IMR-90 (cell line): ENCODE results near the gene TTC23. TPM values are rescaled to one million over a fixed set of nuclear protein-coding genes. Genes with fewer than 3 reads are reported as not detected.

Experiments
- ATAC-seq: fragments of 200-7000 bp; cut with Tn5 transposase; 2 replicates; pipeline ENCODE4 v1.9.1; 2020; ENCODE audit warnings: low read depth, mild to moderate bottlenecking, moderate library complexity
- BruUV-seq: library from RNA; stranded (reverse); fragments of 400-500 nt; replicated peaks from 2 replicates; lab custom pipeline; 2021; lab: Mats Ljungman, UMichigan
- CTCF ChIA-PET: fragments of 300-600 bp; formaldehyde crosslinking; extraction: SDS; loops from one replicate; lab custom pipeline; 2021; ENCODE audit warnings: antibody characterized with exemption; lab: Yijun Ruan, JAX
- POLR2A ChIA-PET: fragments of 300-600 bp; sonication (Branson Sonifier 250); formaldehyde crosslinking; loops from one replicate; lab custom pipeline; 2022; ENCODE audit warnings: antibody characterized with exemption; ENCODE audit not compliant: unreplicated experiment; lab: Charles Lee
- DNase-seq: peaks from one replicate; pipeline ENCODE4 v3.0.0; 2013
- H2AFZ ChIP-seq: replicated peaks from 2 replicates; pipeline ENCODE3; 2013; ENCODE audit warnings: low read length, mild to moderate bottlenecking; ENCODE audit not compliant: poor library complexity
- H2AK5ac ChIP-seq: 2 replicates; pipeline ENCODE4 v1.6.1; 2013; ENCODE audit warnings: low read depth, low read length, inconsistent platforms
- H2AK9ac ChIP-seq: replicated peaks from 2 replicates; pipeline ENCODE3; 2013; ENCODE audit warnings: mild to moderate bottlenecking, low read depth, low read length, moderate library complexity; ENCODE audit not compliant: poor library complexity
- H2BK120ac ChIP-seq: 2 replicates; pipeline ENCODE4 v1.6.1; 2013; ENCODE audit warnings: low read depth, low read length, inconsistent platforms
- H2BK15ac ChIP-seq: 3 replicates; pipeline ENCODE4 v1.6.1; 2013; ENCODE audit warnings: low read depth, low read length, inconsistent platforms
- H2BK20ac ChIP-seq: 2 replicates; pipeline ENCODE4 v1.6.1; 2013; ENCODE audit warnings: low read depth, mild to moderate bottlenecking, inconsistent platforms, low read length, moderate library complexity
- H2BK5ac ChIP-seq: 2 replicates; pipeline ENCODE4 v1.6.1; 2013; ENCODE audit warnings: mild to moderate bottlenecking, low read depth, low read length, inconsistent platforms; ENCODE audit not compliant: poor library complexity, severe bottlenecking
- H3K14ac ChIP-seq: replicated peaks from 2 replicates; pipeline ENCODE4 v1.6.1; 2013; ENCODE audit warnings: low read depth, low read length, inconsistent platforms
- H3K18ac ChIP-seq: 2 replicates; pipeline ENCODE4 v1.6.1; 2013; ENCODE audit warnings: low read depth, low read length, control low read depth
- H3K23ac ChIP-seq: 2 replicates; pipeline ENCODE4 v1.6.1; 2013; ENCODE audit warnings: low read depth, low read length, inconsistent platforms
- H3K27ac ChIP-seq: 2 replicates; pipeline ENCODE4 v1.5.1; 2013; ENCODE audit warnings: mild to moderate bottlenecking, control low read depth, low read length; ENCODE audit not compliant: insufficient read depth
- H3K27me3 ChIP-seq: 2 replicates; pipeline ENCODE4 v1.6.1; 2013; ENCODE audit warnings: low read length; ENCODE audit not compliant: control insufficient read depth, insufficient read depth
- H3K36me3 ChIP-seq: 2 replicates; pipeline ENCODE4 v1.6.1; 2013; ENCODE audit warnings: low read length, mixed read lengths; ENCODE audit not compliant: control insufficient read depth, insufficient read depth
- H3K4ac ChIP-seq: 2 replicates; pipeline ENCODE4 v1.6.1; 2013; ENCODE audit warnings: low read depth, low read length, inconsistent platforms
- H3K4me1 ChIP-seq: 2 replicates; pipeline ENCODE4 v1.6.1; 2013; ENCODE audit warnings: low read length, mixed read lengths; ENCODE audit not compliant: control insufficient read depth, insufficient read depth
- H3K4me2 ChIP-seq: 2 replicates; pipeline ENCODE4 v1.6.1; 2013; ENCODE audit warnings: low read depth, mild to moderate bottlenecking, control low read depth, low read length, moderate library complexity
- H3K4me3 ChIP-seq: 2 replicates; pipeline ENCODE4 v1.5.1; 2013; ENCODE audit warnings: low read depth, mild to moderate bottlenecking, control low read depth, low read length, moderate library complexity; ENCODE audit not compliant: insufficient read depth
- H3K56ac ChIP-seq: 2 replicates; pipeline ENCODE4 v1.6.1; 2013; ENCODE audit warnings: low read length, inconsistent platforms; ENCODE audit not compliant: insufficient read depth; ENCODE audit errors: extremely low read depth
- H3K79me1 ChIP-seq, 2 experiments: 2 replicates each; pipeline ENCODE4 v1.6.1; 2013; ENCODE audit warnings: low read length in 2 of 2, inconsistent platforms in 1 of 2, low read depth in 1 of 2
- H3K9ac ChIP-seq: 2 replicates; pipeline ENCODE4 v1.6.1; 2013; ENCODE audit warnings: low read depth, low read length, control low read depth
- H3K9me1 ChIP-seq: 2 replicates; pipeline ENCODE4 v1.6.1; 2013; ENCODE audit warnings: low read length, inconsistent platforms; ENCODE audit not compliant: insufficient read depth
- H3K9me3 ChIP-seq: 2 replicates; pipeline ENCODE4 v1.6.1; 2013; ENCODE audit warnings: low read length; ENCODE audit not compliant: control insufficient read depth, insufficient read depth
- H4K20me1 ChIP-seq: 2 replicates; pipeline ENCODE4 v1.6.1; 2013; ENCODE audit warnings: low read length, inconsistent platforms; ENCODE audit not compliant: insufficient read depth
- H4K5ac ChIP-seq: 2 replicates; pipeline ENCODE4 v1.6.1; 2013; ENCODE audit warnings: mild to moderate bottlenecking, low read depth, low read length, control low read depth
- H4K8ac ChIP-seq, 2 experiments: 2 replicates each; pipeline ENCODE4 v1.6.1; 2013; ENCODE audit warnings: low read depth in 2 of 2, low read length in 2 of 2, control low read depth in 1 of 2, inconsistent platforms in 1 of 2
- H4K91ac ChIP-seq: 2 replicates; pipeline ENCODE4 v1.6.1; 2013; ENCODE audit warnings: low read depth, low read length, inconsistent platforms; ENCODE audit not compliant: insufficient read depth
- BHLHE40 ChIP-seq: fragments of 150-350 bp; IDR thresholded peaks from 2 replicates; pipeline ENCODE4 v1.6.1; 2016; ENCODE audit warnings: mild to moderate bottlenecking, low read depth, low read length
- CEBPB ChIP-seq: IDR thresholded peaks from 2 replicates; pipeline ENCODE4 v1.6.1; 2012; ENCODE audit warnings: low read depth, low read length, improper control_type of control experiment
- CHD1 ChIP-seq: IDR thresholded peaks from 2 replicates; pipeline ENCODE4 v1.6.1; 2012; ENCODE audit warnings: low read depth, low read length, improper control_type of control experiment
- CTCF ChIP-seq: conservative IDR thresholded peaks from 2 replicates; pipeline ENCODE4 v1.5.1; 2012; ENCODE audit warnings: mild to moderate bottlenecking, low read depth, low read length, improper control_type of control experiment
- ELK1 ChIP-seq: fragments of 150-350 bp; IDR thresholded peaks from 2 replicates; pipeline ENCODE4 v1.6.1; 2016; ENCODE audit warnings: low read depth, mild to moderate bottlenecking, low read length, moderate library complexity, borderline replicate concordance
- FOS ChIP-seq: fragments of 150-350 bp; IDR thresholded peaks from 2 replicates; pipeline ENCODE4 v1.6.1; 2016; ENCODE audit warnings: low read depth, low read length
- MAFK ChIP-seq: IDR thresholded peaks from 2 replicates; pipeline ENCODE4 v1.6.1; 2012; ENCODE audit warnings: low read depth, low read length, improper control_type of control experiment
- MAZ ChIP-seq: IDR thresholded peaks from 2 replicates; pipeline ENCODE4 v1.6.1; 2012; ENCODE audit warnings: low read depth, mild to moderate bottlenecking, low read length, improper control_type of control experiment, moderate library complexity, borderline replicate concordance
- MXI1 ChIP-seq: IDR thresholded peaks from 2 replicates; pipeline ENCODE4 v1.6.1; 2012; ENCODE audit warnings: low read depth, mild to moderate bottlenecking, low read length, moderate library complexity, borderline replicate concordance
- NFE2L2 ChIP-seq: fragments of 150-350 bp; IDR thresholded peaks from 2 replicates; pipeline ENCODE4 v1.6.1; 2016; ENCODE audit warnings: low read depth, mild to moderate bottlenecking, low read length
- POLR2A ChIP-seq: IDR thresholded peaks from 2 replicates; pipeline ENCODE4 v1.6.1; 2012; ENCODE audit warnings: mild to moderate bottlenecking, low read depth, low read length
- RAD21 ChIP-seq: IDR thresholded peaks from 2 replicates; pipeline ENCODE4 v1.6.1; 2012; ENCODE audit warnings: low read length, improper control_type of control experiment
- RCOR1 ChIP-seq: IDR thresholded peaks from 2 replicates; pipeline ENCODE4 v1.6.1; 2012; ENCODE audit warnings: mild to moderate bottlenecking, low read length, improper control_type of control experiment; ENCODE audit not compliant: insufficient replicate concordance
- RFX5 ChIP-seq: IDR thresholded peaks from 2 replicates; pipeline ENCODE4 v1.8.0; 2012; ENCODE audit warnings: low read depth, mild to moderate bottlenecking, low read length, moderate library complexity
- USF2 ChIP-seq: fragments of 150-350 bp; IDR thresholded peaks from 2 replicates; pipeline ENCODE4 v1.6.1; 2017; ENCODE audit warnings: mild to moderate bottlenecking, antibody characterized with exemption, low read length, low read depth
- WGBS, 2 experiments: methylation state at CpG; one replicate each; pipeline versions ENCODE4 v1.1.5 to v1.1.7; 2013; ENCODE audit warnings: missing lambda C conversion rate in 2 of 2; ENCODE audit not compliant: insufficient read length in 1 of 2; ENCODE audit errors: extremely low coverage in 2 of 2; 5-methylcytosine and 5-hydroxymethylcytosine counted together
- dilution Hi-C: fragments of 300-500 bp; cut with HindIII; formaldehyde crosslinking; loops from one replicate; pipeline ENCODE4 v1.14.3; 2018; ENCODE audit warnings: low sequenced_read_pairs; ENCODE audit not compliant: unreplicated experiment
- in situ Hi-C: fragments of 300-500 bp; cut with MboI; formaldehyde crosslinking; loops from 3 replicates; pipeline ENCODE4 v1.14.3; 2019; ENCODE audit warnings: low sequenced_read_pairs, inconsistent platforms, mixed read lengths
- intact Hi-C: fragments of 100-400 bp; cut with micrococcal nuclease; formaldehyde crosslinking; loops from 2 replicates; pipeline ENCODE4 v1.10.0; 2022
- polyA plus RNA-seq, 3 experiments: library from polyadenylated mRNA; depleted of rRNA; stranded (reverse); fragments of >200 nt; gene quantifications; 2 replicates each; pipeline ENCODE4 v1.2.3, GENCODE V29; 2012; ENCODE audit warnings: low replicate concordance in 1 of 3
- total RNA-seq: library from RNA; depleted of rRNA; stranded (reverse); fragments of >200 nt; gene quantifications from 2 replicates; pipeline ENCODE4 v1.2.3, GENCODE V29; 2012

The TTC23 gene
- total and polyA plus RNA-seq, 2 of the 4 experiments (the other 2 are of a cell fraction) = 7.8 to 29.8 TPM

GRCh38 chr15:99279827-99280226 lies 30.4 kb upstream of the TTC23 start:
- BruUV-seq = no TSS peak
- no peak overlapping the region for H3K18ac ChIP-seq
- intact Hi-C loops = loop anchor here (10.0 kb wide), 1 partner anchor 855 kb away; no protein-coding TSS in a partner anchor

More at GRCh38 chr15:99279827-99280226, 30.4 kb upstream of the TTC23 start:
- Histone ChIP-seq H3K4me2 (no peak overlapping the region), H3K27ac (no peak overlapping the region), H3K4me1 (no peaks in the 10 kb centered on the region; the same call in 1 of the 2 replicates), H2AK5ac (no peak overlapping the region), H2AFZ (no peak overlapping the region), H4K8ac (no peak overlapping the region), H3K56ac (no peak overlapping the region), H3K27me3 (no peaks in the 10 kb centered on the region), H3K23ac (no peak overlapping the region), H2BK120ac (no peak overlapping the region), H3K36me3 (no peaks in the 10 kb centered on the region), H4K5ac (no peak overlapping the region), H3K14ac (no peak overlapping the region), H4K91ac (no peak overlapping the region), H3K9ac (no peak overlapping the region), H2AK9ac (no peak overlapping the region), H3K4me3 (no peak overlapping the region), H3K79me1 (peaks cover 0 to 3% of the 10 kb centered on the region in 2 experiments; a peak in 3 of 4 replicates), H3K9me1 (no peaks in the 10 kb centered on the region), H3K9me3 (no peaks in the 10 kb centered on the region), H2BK5ac (no peak overlapping the region), H4K20me1 (no peaks in the 10 kb centered on the region), H2BK20ac (no peak overlapping the region), H2BK15ac (no peak overlapping the region), H3K4ac (no peak overlapping the region)
- TF ChIP-seq POLR2A (no peak), USF2 (no peak), RFX5 (no peak), CTCF (no peak), RAD21 (no peak), MAZ (no peak), RCOR1 (no peak), FOS (no peak), CHD1 (no peak), NFE2L2 (no peak), MAFK (no peak), MXI1 (no peak), CEBPB (no peak), ELK1 (no peak), BHLHE40 (no peak)
- ChIA-PET POLR2A (no interaction called here), CTCF (no interaction called here)
- in situ Hi-C loops = loop anchor here (5.0 kb wide), 1 partner anchor 427 kb away; no protein-coding TSS in a partner anchor
- ATAC-seq (no peak), DNase-seq (no peak)
- no CpG with 5 or more reads among the region's 3 CpGs for WGBS, 2 experiments
- dilution Hi-C loops = no loop called here
